Endothelial cell of umbilical vein (primary cell): Measurements from ENCODE around the gene CASR. TPM values are rescaled to one million over a fixed set of nuclear protein-coding genes. Genes with fewer than 3 reads are reported as not detected.
"Not testable (repeated sequence)": the region's sequence is repeated elsewhere in the genome, so short reads cannot be mapped to it uniquely, and the experiment has no call there.

Source experiments
- BruUV-seq: library from RNA; stranded (reverse); fragments of 400-500 nt; replicated peaks from 2 replicates; lab custom pipeline; 2021; lab: Mats Ljungman, UMichigan
- CTCF ChIA-PET: fragments of 300-600, 350-600 bp; sonication (Branson Sonifier 250); formaldehyde crosslinking; loops from one replicate; lab custom pipeline; 2021; ENCODE audit warnings: antibody characterized with exemption, inconsistent platforms; lab: Charles Lee
- POLR2A ChIA-PET: fragments of 300-600, 350-600 bp; sonication (Branson Sonifier 250); formaldehyde crosslinking; loops from one replicate; lab custom pipeline; 2021; ENCODE audit warnings: antibody characterized with exemption, inconsistent platforms; lab: Charles Lee
- DNase-seq: peaks from one replicate; pipeline ENCODE4 v3.0.0-alpha.2; 2011; ENCODE audit warnings: low read depth, low spot score
- FAIRE-seq: peaks from 2 replicates; lab custom pipeline; 2011; peaks lifted over from hg19 to GRCh38; lab: Jason Lieb, UNC
- H2AFZ ChIP-seq: 2 replicates; pipeline ENCODE4 v1.6.0; 2012; ENCODE audit warnings: low read depth, low read length, control low read depth, inconsistent platforms
- H3K27ac ChIP-seq: 2 replicates; pipeline ENCODE4 v1.5.1; 2011; ENCODE audit warnings: low read depth, mild to moderate bottlenecking, control low read depth, low read length, moderate library complexity; ENCODE audit not compliant: insufficient read depth
- H3K27me3 ChIP-seq, 2 experiments: 2 replicates each; pipeline versions ENCODE4 v1.6.0 to v1.6.1; 2011; ENCODE audit warnings: low read length in 2 of 2, mixed read lengths in 1 of 2; ENCODE audit not compliant: control insufficient read depth in 2 of 2, insufficient read depth in 2 of 2
- H3K36me3 ChIP-seq, 2 experiments: 2 replicates in 1 of 2; 3 replicates in 1 of 2; pipeline ENCODE4 v1.5.1; 2011; ENCODE audit warnings: low read length in 2 of 2, mild to moderate bottlenecking in 1 of 2, moderate library complexity in 1 of 2; ENCODE audit not compliant: control insufficient read depth in 2 of 2, insufficient read depth in 2 of 2; ENCODE audit errors: extremely low read depth in 1 of 2
- H3K4me1 ChIP-seq: 3 replicates; pipeline ENCODE4 v1.5.1; 2011; ENCODE audit warnings: mild to moderate bottlenecking, low read length; ENCODE audit not compliant: control insufficient read depth, insufficient read depth; ENCODE audit errors: extremely low read depth
- H3K4me2 ChIP-seq: 2 replicates; pipeline ENCODE4 v1.6.1; 2011; ENCODE audit warnings: low read length, control low read depth, mixed read lengths; ENCODE audit not compliant: insufficient read depth
- H3K4me3 ChIP-seq, 3 experiments: fragments of 200-600 bp in 1 of 3; sonication (generic), shearing (Covaris generic) in 1 of 3; replicated peaks in 1 of 3; 2 replicates each; pipeline ENCODE4 v1.5.1; 2011 to 2016; ENCODE audit warnings: control low read depth in 3 of 3, low read length in 3 of 3, mild to moderate bottlenecking in 2 of 3, inconsistent platforms in 1 of 3, low read depth in 1 of 3, moderate library complexity in 1 of 3; ENCODE audit not compliant: insufficient read depth in 1 of 3
- H3K79me2 ChIP-seq: 2 replicates; pipeline ENCODE4 v1.6.0; 2012; ENCODE audit warnings: low read length, inconsistent platforms; ENCODE audit not compliant: control insufficient read depth, insufficient read depth
- H3K9ac ChIP-seq: replicated peaks from 2 replicates; pipeline ENCODE3; 2011; ENCODE audit warnings: low read length, control low read depth; ENCODE audit not compliant: insufficient read depth; ENCODE audit errors: extremely low read depth
- H3K9me1 ChIP-seq: replicated peaks from 3 replicates; pipeline ENCODE4 v1.6.0; 2011; ENCODE audit warnings: mild to moderate bottlenecking, low read length; ENCODE audit not compliant: control insufficient read depth, insufficient read depth; ENCODE audit errors: extremely low read depth
- H3K9me3 ChIP-seq: replicated peaks from 2 replicates; pipeline ENCODE4 v1.5.1; 2012; ENCODE audit warnings: low read length, inconsistent platforms; ENCODE audit not compliant: control insufficient read depth, insufficient read depth
- H4K20me1 ChIP-seq: replicated peaks from 2 replicates; pipeline ENCODE3; 2011; ENCODE audit warnings: mild to moderate bottlenecking, low read length; ENCODE audit not compliant: control insufficient read depth, insufficient read depth; ENCODE audit errors: extremely low read depth
- CTCF ChIP-seq, 2 donors: IDR thresholded peaks; 1 replicate in 1 of 2; 2 replicates in 1 of 2; pipeline ENCODE4 v1.5.1; 2011; ENCODE audit warnings: low read length in 2 of 2, mild to moderate bottlenecking in 2 of 2, moderate library complexity in 2 of 2, control low read depth in 1 of 2, inconsistent platforms in 1 of 2, low read depth in 1 of 2; ENCODE audit not compliant: insufficient read depth in 1 of 2; ENCODE audit errors: extremely low read depth in 1 of 2
- FOS ChIP-seq: IDR thresholded peaks from 2 replicates; pipeline ENCODE4 v1.6.1; 2011; ENCODE audit warnings: mild to moderate bottlenecking, low read length, moderate library complexity, borderline replicate concordance; ENCODE audit not compliant: insufficient read depth
- GATA2 ChIP-seq: IDR thresholded peaks from 2 replicates; pipeline ENCODE4 v1.7.0; 2011; ENCODE audit warnings: low read depth, mild to moderate bottlenecking, moderate library complexity, mixed read lengths, low read length; ENCODE audit not compliant: insufficient read length, insufficient read depth
- JUN ChIP-seq: IDR thresholded peaks from 2 replicates; pipeline ENCODE4 v1.6.1; 2011; ENCODE audit warnings: borderline replicate concordance, low read depth; ENCODE audit not compliant: insufficient read length, insufficient read depth
- MAX ChIP-seq: IDR thresholded peaks from 2 replicates; pipeline ENCODE4 v1.6.1; 2011; ENCODE audit not compliant: insufficient read depth, insufficient read length
- MYC ChIP-seq: IDR thresholded peaks from one replicate; pipeline ENCODE4 v1.6.1; 2011; ENCODE audit warnings: mild to moderate bottlenecking, low read depth, low read length
- POLR2AphosphoS5 ChIP-seq: IDR thresholded peaks from 2 replicates; pipeline ENCODE4 v1.6.1; 2012; ENCODE audit warnings: low read depth, mild to moderate bottlenecking, control low read depth, low read length, moderate library complexity; ENCODE audit not compliant: insufficient read depth
- dilution Hi-C: fragments of 300-500 bp; cut with MboI; formaldehyde crosslinking; loops from one replicate; pipeline ENCODE4 v1.15.0; 2019; ENCODE audit warnings: low sequenced_read_pairs; ENCODE audit not compliant: extremely low pct_ligation_motif_present
- intact Hi-C: fragments of 100-400 bp; cut with micrococcal nuclease; formaldehyde crosslinking; loops from one replicate; pipeline ENCODE4 v1.10.0; 2022
- polyA plus RNA-seq, 4 experiments: library from polyadenylated mRNA; depleted of rRNA in 3 of 4; stranded (reverse) in 3 of 4; unstranded in 1 of 4; fragments of >200 nt; gene quantifications; 2 replicates each; pipeline versions ENCODE4 v1.2.1 to v1.2.3, GENCODE V29; 2011 to 2012; ENCODE audit warnings: missing spikeins in 1 of 4
- total RNA-seq: library from RNA; stranded (reverse); gene quantifications from 2 replicates; pipeline ENCODE4 v1.2.3, GENCODE V29; 2021

The CASR gene
- total and polyA plus RNA-seq, 2 donors (not counting 3 experiments of a cell fraction or from before 2014, with no cell fraction given), result not detected

GRCh38 chr3:122151480-122151879, 32.0 kb upstream of the CASR start:
- H3K9me3 ChIP-seq, result no peaks in the 10 kb centered on the region
- H3K4me2 ChIP-seq, result peak overlapping the region; percentile 24
- FAIRE-seq (peak; percentile 49), DNase-seq (peak; percentile 18)
- BruUV-seq, result no TSS peak
- no peak overlapping the region for H3K9ac ChIP-seq
- H3K27ac ChIP-seq, result no peak overlapping the region
- H4K20me1 ChIP-seq, result no peaks in the 10 kb centered on the region
- H3K36me3 ChIP-seq, result no peaks in the 10 kb centered on the region
- no peaks in the 10 kb centered on the region for H3K9me1 ChIP-seq
- TF ChIP-seq MYC, result no peak
- TF ChIP-seq FOS, result peak; percentile 86
- TF ChIP-seq JUN, result no peak
- no peak for TF ChIP-seq CTCF (IDR thresholded peaks at IDR 0.05; ENCODE audit: extremely low read depth in 1 of 2, insufficient read depth in 1 of 2, low read depth in 1 of 2, low read length in 2 of 2)
- no peak for TF ChIP-seq MAX
- TF ChIP-seq POLR2AphosphoS5, result no peak
- TF ChIP-seq GATA2, result peak; percentile 88
- H3K79me2 ChIP-seq, result no peaks in the 10 kb centered on the region
- ChIA-PET CTCF (no interaction called here), POLR2A (no interaction called here)
- H3K4me1 ChIP-seq, result no peaks in the 10 kb centered on the region
- dilution Hi-C loops (no loop called here), intact Hi-C loops (no loop called here)
- no peaks in the 10 kb centered on the region for H3K27me3 ChIP-seq
- no peak overlapping the region for H3K4me3 ChIP-seq
- H2AFZ ChIP-seq, result no peak overlapping the region

GRCh38 chr3:122164983-122165382, 18.5 kb upstream of the CASR start:
- H3K4me3 ChIP-seq, dilution Hi-C loops, DNase-seq, H3K9me3 ChIP-seq, H3K27ac ChIP-seq, CTCF ChIA-PET, H2AFZ ChIP-seq, H4K20me1 ChIP-seq, BruUV-seq, FAIRE-seq, H3K9me1 ChIP-seq, H3K79me2 ChIP-seq, H3K27me3 ChIP-seq, H3K9ac ChIP-seq, H3K4me1 ChIP-seq, H3K36me3 ChIP-seq, POLR2A ChIA-PET, intact Hi-C loops, H3K4me2 ChIP-seq: not testable (repeated sequence)
